22Rv1 (cell line): ENCODE measurements around the gene TSC22D4.

ENCODE experiments used
- ZFX ChIP-seq: fragments of 450-650 bp; IDR thresholded peaks from 2 replicates; pipeline ENCODE4 v1.6.1; 2017; ENCODE audit warnings: antibody characterized with exemption, borderline replicate concordance
- TF ChIP-seq, protein P1 (sequence below): fragments of 450-650 bp; IDR thresholded peaks from 2 replicates; pipeline ENCODE4 v1.5.1; 2017; ENCODE audit warnings: mild to moderate bottlenecking

DNA sequence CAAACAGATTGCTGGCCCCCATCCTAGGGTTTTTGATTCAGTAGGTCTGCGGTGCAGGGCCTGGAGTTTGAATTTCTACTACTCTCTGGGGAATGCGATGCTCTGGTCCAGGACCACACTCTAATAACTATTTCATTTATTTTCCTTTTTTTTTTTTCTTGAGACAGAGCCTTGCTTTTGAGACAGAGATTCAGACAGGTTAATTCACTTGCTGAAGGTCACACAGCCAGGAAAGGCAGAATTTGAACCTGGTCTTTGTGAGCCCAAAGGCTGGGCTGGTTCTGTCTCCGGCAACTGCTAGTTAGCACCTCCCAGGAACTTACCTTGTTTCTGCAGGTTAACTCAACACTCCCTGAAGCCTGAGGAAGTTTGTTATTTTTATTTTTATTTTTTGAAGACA lies 26.5 kb downstream of the TSC22D4 start:
- TF ChIP-seq, protein P1, sequence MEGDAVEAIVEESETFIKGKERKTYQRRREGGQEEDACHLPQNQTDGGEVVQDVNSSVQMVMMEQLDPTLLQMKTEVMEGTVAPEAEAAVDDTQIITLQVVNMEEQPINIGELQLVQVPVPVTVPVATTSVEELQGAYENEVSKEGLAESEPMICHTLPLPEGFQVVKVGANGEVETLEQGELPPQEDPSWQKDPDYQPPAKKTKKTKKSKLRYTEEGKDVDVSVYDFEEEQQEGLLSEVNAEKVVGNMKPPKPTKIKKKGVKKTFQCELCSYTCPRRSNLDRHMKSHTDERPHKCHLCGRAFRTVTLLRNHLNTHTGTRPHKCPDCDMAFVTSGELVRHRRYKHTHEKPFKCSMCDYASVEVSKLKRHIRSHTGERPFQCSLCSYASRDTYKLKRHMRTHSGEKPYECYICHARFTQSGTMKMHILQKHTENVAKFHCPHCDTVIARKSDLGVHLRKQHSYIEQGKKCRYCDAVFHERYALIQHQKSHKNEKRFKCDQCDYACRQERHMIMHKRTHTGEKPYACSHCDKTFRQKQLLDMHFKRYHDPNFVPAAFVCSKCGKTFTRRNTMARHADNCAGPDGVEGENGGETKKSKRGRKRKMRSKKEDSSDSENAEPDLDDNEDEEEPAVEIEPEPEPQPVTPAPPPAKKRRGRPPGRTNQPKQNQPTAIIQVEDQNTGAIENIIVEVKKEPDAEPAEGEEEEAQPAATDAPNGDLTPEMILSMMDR, result no peak
- TF ChIP-seq ZFX, result no peak
